ENCODE results near the gene CKM. TPM values are rescaled to one million over a fixed set of nuclear protein-coding genes. Genes with fewer than 3 reads are reported as not detected.

Gene CKM
- total RNA-seq, 2 donors from 2014 or later = 0.85 to 3.0 TPM

GRCh38 chr19:45344621-45345505 is 22.2 kb upstream of the CKM start:
- Histone ChIP-seq H3K36me3 (no peaks in the 10 kb centered on the region), H3K9me3 (no peaks in the 10 kb centered on the region), H3K4me1 (ENCODE audit: control insufficient read depth in 1 of 2, low read depth in 2 of 2) (peaks cover 7% of the 10 kb centered on the region in 2 donors), H3K4me3 (no peak overlapping the region), H3K27ac (no peak overlapping the region), H3K27me3 (replicated peaks; ENCODE audit: insufficient read depth) (peaks cover 8% of the 10 kb centered on the region)
- TF ChIP-seq CTCF (IDR thresholded peaks at IDR 0.05) = no peak
- ATAC-seq (ENCODE audit: insufficient number of reproducible peaks, low FRiP score, low read depth) (no peak), DNase-seq (ENCODE audit: low spot score) (no peak)

- Histone ChIP-seq H3K27ac (no peak overlapping the region), H3K4me1 (ENCODE audit: control insufficient read depth in 1 of 2, low read depth in 2 of 2) (peaks cover 7 to 11% of the 10 kb centered on the region in 2 donors), H3K27me3 (replicated peaks; ENCODE audit: insufficient read depth) (peaks cover 11% of the 10 kb centered on the region), H3K4me3 (no peak overlapping the region), H3K9me3 (no peaks in the 10 kb centered on the region), H3K36me3 (no peaks in the 10 kb centered on the region)
- TF ChIP-seq CTCF (IDR thresholded peaks at IDR 0.05) = no peak
- ATAC-seq (ENCODE audit: insufficient number of reproducible peaks, low FRiP score, low read depth) (no peak), DNase-seq (ENCODE audit: low spot score) (no peak)
Measured at GRCh38 chr19:45342911-45343310, 20.2 kb upstream of the CKM start.

- H3K4me1 ChIP-seq (ENCODE audit: control insufficient read depth in 1 of 2, low read depth in 2 of 2) = peaks cover 7 to 11% of the 10 kb centered on the region in 2 donors
- DNase-seq (ENCODE audit: low spot score) = no peak
- no peaks in the 10 kb centered on the region for H3K9me3 ChIP-seq
- peaks cover 11% of the 10 kb centered on the region for H3K27me3 ChIP-seq (replicated peaks; ENCODE audit: insufficient read depth)
- H3K4me3 ChIP-seq = peak overlapping the region; percentile 31
- no peak for ATAC-seq (ENCODE audit: insufficient number of reproducible peaks, low FRiP score, low read depth)
- no peak for TF ChIP-seq CTCF (IDR thresholded peaks at IDR 0.05)
- no peak overlapping the region for H3K27ac ChIP-seq
- H3K36me3 ChIP-seq = no peaks in the 10 kb centered on the region
Measured at GRCh38 chr19:45340899-45341453, 18.3 kb upstream of the CKM start.

GRCh38 chr19:45340232-45340898 is 17.7 kb upstream of the CKM start, which contains the start of gene KLC3:
Gene KLC3 (plus strand): TSS chr19:45340750. CDS start chr19:45345542, 4,792 bp downstream.
- H3K4me1 ChIP-seq (ENCODE audit: control insufficient read depth in 1 of 2, low read depth in 2 of 2) = peaks cover 7 to 11% of the 10 kb centered on the region in 2 donors
- peak within 1 kb of the TSS; percentile 31 for H3K4me3 ChIP-seq
- no peak within 1 kb of the TSS for H3K27ac ChIP-seq
- ATAC-seq (ENCODE audit: insufficient number of reproducible peaks, low FRiP score, low read depth) (no peak), DNase-seq (ENCODE audit: low spot score) (no peak)
- H3K9me3 ChIP-seq = no peaks in the 10 kb centered on the region
- no peak for TF ChIP-seq CTCF (IDR thresholded peaks at IDR 0.05)
- peaks cover 11% of the 10 kb centered on the region for H3K27me3 ChIP-seq (replicated peaks; ENCODE audit: insufficient read depth)
- H3K36me3 ChIP-seq = no peaks in the 10 kb centered on the region

GRCh38 chr19:45339629-45340028 is 17.0 kb upstream of the CKM start:
- H3K36me3 ChIP-seq = no peaks in the 10 kb centered on the region
- H3K9me3 ChIP-seq = no peaks in the 10 kb centered on the region
- no peak overlapping the region for H3K27ac ChIP-seq
- H3K4me3 ChIP-seq = no peak overlapping the region
- no peak for TF ChIP-seq CTCF (IDR thresholded peaks at IDR 0.05)
- ATAC-seq (ENCODE audit: insufficient number of reproducible peaks, low FRiP score, low read depth) (no peak), DNase-seq (ENCODE audit: low spot score) (no peak)
- peaks cover 11% of the 10 kb centered on the region for H3K27me3 ChIP-seq (replicated peaks; ENCODE audit: insufficient read depth)
- H3K4me1 ChIP-seq (ENCODE audit: control insufficient read depth in 1 of 2, low read depth in 2 of 2) = peaks cover 7 to 11% of the 10 kb centered on the region in 2 donors
